Measurements from ENCODE around the gene SEMA3D.

- TF ChIP-seq CTCF (conservative IDR thresholded peaks at IDR 0.05; ENCODE audit: low read depth, low read length): no peak
- TF ChIP-seq EZH2 (IDR thresholded peaks at IDR 0.05; ENCODE audit: borderline replicate concordance, low read depth, low read length, poor library complexity, severe bottlenecking): no peak
Observed at GRCh38 chr7:85104432-85105205, 82.2 kb downstream of the SEMA3D start.

Measured in A673 (cell line).